HepG2 (cell line): ENCODE data around the gene HRG. TPM values are rescaled to one million over a fixed set of nuclear protein-coding genes. Genes with fewer than 3 reads are reported as not detected.

Source experiments
- ARID4A ChIP-seq: sonication (generic); formaldehyde crosslinking; IDR thresholded peaks from 2 replicates; pipeline ENCODE4 v1.5.0; 2020; ENCODE audit warnings: mild to moderate bottlenecking, missing genetic modification reagents, borderline replicate concordance
- MAFG ChIP-seq: sonication (generic); formaldehyde crosslinking; IDR thresholded peaks from 2 replicates; pipeline ENCODE4 v1.5.1; 2020; ENCODE audit warnings: mild to moderate bottlenecking, missing genetic modification reagents
- SIN3A ChIP-seq: IDR thresholded peaks from 2 replicates; pipeline ENCODE4 v1.6.1; 2011; ENCODE audit warnings: low read depth, mild to moderate bottlenecking, control low read depth, low read length, borderline replicate concordance
- SIX1 ChIP-seq: sonication (generic); formaldehyde crosslinking; IDR thresholded peaks from 2 replicates; pipeline ENCODE4 v1.4.0; 2020; ENCODE audit warnings: missing genetic modification reagents, borderline replicate concordance
- SKI ChIP-seq: fragments of 450-650 bp; IDR thresholded peaks from one replicate; pipeline ENCODE4 v1.6.1; 2018; ENCODE audit warnings: mild to moderate bottlenecking; ENCODE audit not compliant: partially characterized antibody
- SNAPC4 ChIP-seq: sonication (generic); formaldehyde crosslinking; IDR thresholded peaks from 2 replicates; pipeline ENCODE4 v1.4.0; 2020; ENCODE audit warnings: mild to moderate bottlenecking, missing genetic modification reagents
- ZBTB7B ChIP-seq: sonication (generic); formaldehyde crosslinking; IDR thresholded peaks from 2 replicates; pipeline ENCODE4 v1.4.0; 2020; ENCODE audit warnings: missing genetic modification reagents
- ZFYVE20 ChIP-seq: sonication (generic); formaldehyde crosslinking; IDR thresholded peaks from 2 replicates; pipeline ENCODE4 v1.8.0; 2023; ENCODE audit warnings: low read depth, mild to moderate bottlenecking, moderate library complexity, missing genetic modification reagents, borderline replicate concordance
- ZGPAT ChIP-seq: IDR thresholded peaks from 2 replicates; pipeline ENCODE4 v1.6.1; 2016; ENCODE audit warnings: mild to moderate bottlenecking
- ZNF446 ChIP-seq: sonication (generic); formaldehyde crosslinking; IDR thresholded peaks from 2 replicates; pipeline ENCODE4 v1.5.0; 2020; ENCODE audit warnings: mild to moderate bottlenecking, missing genetic modification reagents
- ZNF451 ChIP-seq: sonication (generic); formaldehyde crosslinking; IDR thresholded peaks from 2 replicates; pipeline ENCODE4 v1.5.0; 2020; ENCODE audit warnings: mild to moderate bottlenecking, missing genetic modification reagents
- ZNF737 ChIP-seq: sonication (generic); formaldehyde crosslinking; IDR thresholded peaks from 2 replicates; pipeline ENCODE4 v1.5.0; 2020; ENCODE audit warnings: missing genetic modification reagents, mild to moderate bottlenecking, borderline replicate concordance
- ZNF772 ChIP-seq: sonication (generic); formaldehyde crosslinking; IDR thresholded peaks from 2 replicates; pipeline ENCODE4 v1.5.0; 2020; ENCODE audit warnings: mild to moderate bottlenecking, missing genetic modification reagents
- ZNF83 ChIP-seq: sonication (generic); formaldehyde crosslinking; IDR thresholded peaks from 2 replicates; pipeline ENCODE4 v1.4.0; 2020; ENCODE audit warnings: missing genetic modification reagents, mild to moderate bottlenecking, borderline replicate concordance
- polyA plus RNA-seq, 8 experiments: library from polyadenylated mRNA; depleted of rRNA in 3 of 8; stranded (reverse) in 7 of 8; unstranded in 1 of 8; fragments of >200 nt; fragmentation: Illumina TruSeq in 4 of 8; extraction: Trizol in 4 of 8; gene quantifications; 2 replicates each; pipeline versions ENCODE4 v1.2.1 to v1.2.3, GENCODE V29; 2011 to 2016; ENCODE audit warnings: low read depth in 4 of 8, missing spikeins in 1 of 8, mixed read lengths in 1 of 8; ENCODE audit not compliant: insufficient read depth in 1 of 8
- total RNA-seq, 5 experiments: library from RNA; depleted of rRNA; stranded (reverse); fragments of >200 nt; fragmentation: Illumina TruSeq; extraction: Trizol; gene quantifications; 2 replicates each; pipeline ENCODE4 v1.2.3, GENCODE V29; 2016; ENCODE audit warnings: low read depth in 1 of 5
- TF ChIP-seq, protein P1 (sequence below): sonication (generic); formaldehyde crosslinking; IDR thresholded peaks from 2 replicates; pipeline ENCODE4 v1.5.1; 2020; ENCODE audit warnings: missing genetic modification reagents, mild to moderate bottlenecking, borderline replicate concordance

The HRG gene
- total and polyA plus RNA-seq, 2 of the 13 experiments (the other 11 are each of a cell fraction or from before 2014, with no cell fraction given) = 0.09 to 0.11 TPM

- no peak for TF ChIP-seq ARID4A (CRISPR knock-in tag)
- TF ChIP-seq ZNF446 (CRISPR knock-in tag) = 0 out of 2 replicates have a peak, but pooled peaks have one; percentile 57
- no peak for TF ChIP-seq ZNF772 (CRISPR knock-in tag)
- peak; percentile 45; the same call in 1 of the 2 replicates for TF ChIP-seq ZGPAT (CRISPR knock-in tag)
- peak; percentile 5; the same call in 1 of the 2 replicates for TF ChIP-seq SIX1
- TF ChIP-seq ZNF83 (CRISPR knock-in tag) = no peak
- TF ChIP-seq ZNF737 (CRISPR knock-in tag) = no peak; the same call in 1 of the 2 replicates
- TF ChIP-seq SKI = no peak
- TF ChIP-seq, protein P1, sequence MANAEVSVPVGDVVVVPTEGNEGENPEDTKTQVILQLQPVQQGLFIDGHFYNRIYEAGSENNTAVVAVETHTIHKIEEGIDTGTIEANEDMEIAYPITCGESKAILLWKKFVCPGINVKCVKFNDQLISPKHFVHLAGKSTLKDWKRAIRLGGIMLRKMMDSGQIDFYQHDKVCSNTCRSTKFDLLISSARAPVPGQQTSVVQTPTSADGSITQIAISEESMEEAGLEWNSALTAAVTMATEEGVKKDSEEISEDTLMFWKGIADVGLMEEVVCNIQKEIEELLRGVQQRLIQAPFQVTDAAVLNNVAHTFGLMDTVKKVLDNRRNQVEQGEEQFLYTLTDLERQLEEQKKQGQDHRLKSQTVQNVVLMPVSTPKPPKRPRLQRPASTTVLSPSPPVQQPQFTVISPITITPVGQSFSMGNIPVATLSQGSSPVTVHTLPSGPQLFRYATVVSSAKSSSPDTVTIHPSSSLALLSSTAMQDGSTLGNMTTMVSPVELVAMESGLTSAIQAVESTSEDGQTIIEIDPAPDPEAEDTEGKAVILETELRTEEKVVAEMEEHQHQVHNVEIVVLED (CRISPR knock-in tag) = peak; percentile 21; the same call in 1 of the 2 replicates
- no peak; the same call in 1 of the 2 replicates for TF ChIP-seq SIN3A
- no peak for TF ChIP-seq SNAPC4 (CRISPR knock-in tag)
- TF ChIP-seq ZBTB7B (CRISPR knock-in tag) = peak; percentile 51; the same call in 1 of the 2 replicates
- no peak for TF ChIP-seq MAFG
- TF ChIP-seq ZNF451 (CRISPR knock-in tag) = 0 out of 2 replicates have a peak, but pooled peaks have one; percentile 33
- TF ChIP-seq ZFYVE20 (CRISPR knock-in tag) = no peak
Observed at GRCh38 chr3:186621894-186622650, 43.7 kb upstream of the HRG start (continued).
